Osteoblast (primary cell): ENCODE measurements around the gene LTA4H. TPM values are rescaled to one million over a fixed set of nuclear protein-coding genes. Genes with fewer than 3 reads are reported as not detected.
A peak's percentile ranks its signal among the peaks of the same experiment; 100 is the strongest.

Source experiments
- DNase-seq: peaks from one replicate; pipeline ENCODE4 v3.0.0; 2011; ENCODE audit warnings: low spot score, mixed read lengths; ENCODE audit not compliant: insufficient read length; ENCODE audit errors: missing footprints
- H2AFZ ChIP-seq: 2 replicates; pipeline ENCODE4 v1.6.0; 2011; ENCODE audit warnings: mild to moderate bottlenecking, low read length
- H3K27ac ChIP-seq: 2 replicates; pipeline ENCODE4 v1.5.1; 2011; ENCODE audit warnings: mild to moderate bottlenecking, low read depth, low read length, moderate library complexity
- H3K27me3 ChIP-seq: 2 replicates; pipeline ENCODE4 v1.6.0; 2012; ENCODE audit warnings: mild to moderate bottlenecking, control low read depth, inconsistent platforms, low read length, moderate library complexity; ENCODE audit not compliant: insufficient read depth
- H3K36me3 ChIP-seq: 2 replicates; pipeline ENCODE4 v1.5.1; 2011; ENCODE audit warnings: mild to moderate bottlenecking, low read length, control low read depth, moderate library complexity; ENCODE audit not compliant: insufficient read depth
- H3K4me1 ChIP-seq: 2 replicates; pipeline ENCODE4 v1.5.1; 2011; ENCODE audit warnings: mild to moderate bottlenecking, low read length, control low read depth, moderate library complexity; ENCODE audit not compliant: insufficient read depth
- H3K4me2 ChIP-seq: 2 replicates; pipeline ENCODE4 v1.6.0; 2011; ENCODE audit warnings: mild to moderate bottlenecking, low read length; ENCODE audit not compliant: insufficient read depth
- H3K4me3 ChIP-seq: fragments of 200-600 bp; sonication (generic); 3 replicates; pipeline ENCODE4 v1.5.1; 2012; ENCODE audit warnings: mild to moderate bottlenecking, low read length, inconsistent platforms; ENCODE audit not compliant: insufficient read depth
- H3K79me2 ChIP-seq: 2 replicates; pipeline ENCODE4 v1.6.0; 2012; ENCODE audit warnings: mild to moderate bottlenecking, low read length, control low read depth, inconsistent platforms; ENCODE audit not compliant: insufficient read depth
- H3K9me3 ChIP-seq: 2 replicates; pipeline ENCODE4 v1.5.1; 2011; ENCODE audit warnings: low read depth, low read length, control low read depth
- H4K20me1 ChIP-seq: 2 replicates; pipeline ENCODE4 v1.6.0; 2012; ENCODE audit warnings: mild to moderate bottlenecking, low read length, control low read depth; ENCODE audit not compliant: insufficient read depth
- total RNA-seq: library from RNA; depleted of rRNA; stranded (reverse); fragments of >200 nt; gene quantifications from 2 replicates; pipeline ENCODE4 v1.2.3, GENCODE V29; 2012
- TF ChIP-seq, protein P1 (sequence below): IDR thresholded peaks from 2 replicates; pipeline ENCODE4 v1.5.1; 2011; ENCODE audit warnings: mild to moderate bottlenecking, low read depth, low read length, moderate library complexity; ENCODE audit errors: extremely low read depth

Gene LTA4H
- total RNA-seq, 1 donor: 73.8 TPM

DNA sequence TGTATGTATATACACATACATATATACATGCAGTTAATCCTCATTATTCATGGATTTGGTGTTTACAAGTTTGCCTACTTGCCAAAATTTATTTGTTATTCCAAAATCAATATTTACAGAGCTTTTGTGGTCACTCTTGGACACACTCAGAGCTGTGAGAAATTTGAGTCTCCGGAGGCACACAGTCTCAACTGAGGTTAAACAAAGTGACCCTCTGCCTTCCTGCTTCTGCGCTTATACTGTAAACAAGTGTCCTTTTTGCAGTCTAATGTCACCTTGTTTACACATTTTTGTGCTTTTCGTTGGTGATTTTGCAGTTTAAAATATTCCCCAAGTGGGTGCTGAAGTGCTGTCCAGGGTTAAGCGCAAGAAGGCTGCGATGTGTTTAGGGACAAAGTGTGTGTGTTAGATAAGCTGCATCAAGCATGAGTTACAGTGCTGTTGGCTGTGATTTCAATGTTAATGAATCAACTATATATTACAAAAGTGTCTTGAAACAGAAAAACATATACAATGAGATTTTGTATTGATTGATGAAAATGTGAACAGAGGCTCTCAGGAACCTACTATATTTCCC is 13.1 kb upstream of the LTA4H start:
- Histone ChIP-seq H2AFZ (peak overlapping the region; percentile 62), H3K4me3 (no peak overlapping the region), H4K20me1 (no peaks in the 10 kb centered on the region), H3K79me2 (no peaks in the 10 kb centered on the region), H3K27ac (no peak overlapping the region), H3K9me3 (no peaks in the 10 kb centered on the region), H3K4me2 (peak overlapping the region; percentile 76), H3K36me3 (no peaks in the 10 kb centered on the region), H3K4me1 (peaks cover 31% of the 10 kb centered on the region), H3K27me3 (no peaks in the 10 kb centered on the region)
- TF ChIP-seq, protein P1, sequence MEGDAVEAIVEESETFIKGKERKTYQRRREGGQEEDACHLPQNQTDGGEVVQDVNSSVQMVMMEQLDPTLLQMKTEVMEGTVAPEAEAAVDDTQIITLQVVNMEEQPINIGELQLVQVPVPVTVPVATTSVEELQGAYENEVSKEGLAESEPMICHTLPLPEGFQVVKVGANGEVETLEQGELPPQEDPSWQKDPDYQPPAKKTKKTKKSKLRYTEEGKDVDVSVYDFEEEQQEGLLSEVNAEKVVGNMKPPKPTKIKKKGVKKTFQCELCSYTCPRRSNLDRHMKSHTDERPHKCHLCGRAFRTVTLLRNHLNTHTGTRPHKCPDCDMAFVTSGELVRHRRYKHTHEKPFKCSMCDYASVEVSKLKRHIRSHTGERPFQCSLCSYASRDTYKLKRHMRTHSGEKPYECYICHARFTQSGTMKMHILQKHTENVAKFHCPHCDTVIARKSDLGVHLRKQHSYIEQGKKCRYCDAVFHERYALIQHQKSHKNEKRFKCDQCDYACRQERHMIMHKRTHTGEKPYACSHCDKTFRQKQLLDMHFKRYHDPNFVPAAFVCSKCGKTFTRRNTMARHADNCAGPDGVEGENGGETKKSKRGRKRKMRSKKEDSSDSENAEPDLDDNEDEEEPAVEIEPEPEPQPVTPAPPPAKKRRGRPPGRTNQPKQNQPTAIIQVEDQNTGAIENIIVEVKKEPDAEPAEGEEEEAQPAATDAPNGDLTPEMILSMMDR: no peak
- DNase-seq: no peak

DNA sequence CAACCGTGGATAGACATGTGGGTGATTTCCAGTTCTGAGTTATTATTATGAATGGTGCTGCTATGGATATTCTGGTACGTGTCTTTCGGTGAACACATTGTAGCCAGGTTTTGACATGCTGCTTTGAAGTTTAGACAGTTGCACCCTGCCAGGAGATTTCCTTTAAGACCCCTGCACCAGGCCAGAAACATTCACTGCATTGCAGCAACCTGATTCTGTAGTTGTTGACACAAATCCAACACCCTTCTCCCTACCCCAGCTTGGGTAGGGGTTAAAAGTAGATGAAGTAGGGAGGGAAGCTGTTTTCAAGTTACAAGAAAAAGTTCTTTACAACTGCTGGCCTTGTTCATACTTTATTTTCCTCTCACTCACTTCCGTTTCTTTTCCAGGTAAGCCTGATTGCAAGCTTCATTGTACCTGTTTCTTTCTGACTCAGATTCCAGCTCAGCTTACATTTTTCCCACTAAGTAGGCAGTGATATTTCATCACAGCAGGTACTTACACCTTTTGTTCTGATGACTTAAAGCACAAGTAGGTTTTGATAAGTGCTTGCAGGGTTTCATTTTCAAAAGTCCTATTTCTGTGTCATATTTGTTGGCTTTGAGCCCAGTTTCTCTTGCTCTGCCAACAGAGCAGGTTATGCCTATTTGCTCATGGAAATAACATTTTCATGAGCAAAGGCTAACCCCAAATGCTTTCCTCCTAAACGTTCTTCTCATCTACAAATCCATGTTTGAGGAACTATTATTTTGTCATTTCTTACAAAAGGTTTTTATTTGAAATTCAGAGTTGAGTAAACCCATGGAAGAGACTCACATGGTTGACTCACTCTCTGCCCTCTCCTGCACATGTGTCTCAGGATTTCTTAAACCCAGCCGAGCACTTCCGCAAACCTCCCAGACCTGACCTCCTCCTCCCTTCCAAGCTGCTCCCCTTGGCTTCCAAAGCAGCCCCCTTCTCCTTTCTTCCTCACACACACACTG is 12.1 kb upstream of the LTA4H start:
- H3K4me3 ChIP-seq: peak overlapping the region; percentile 16
- peak; percentile 83 for DNase-seq
- no peaks in the 10 kb centered on the region for H3K27me3 ChIP-seq
- peaks cover 31% of the 10 kb centered on the region for H3K4me1 ChIP-seq
- peak overlapping the region; percentile 26 for H3K27ac ChIP-seq
- no peaks in the 10 kb centered on the region for H3K36me3 ChIP-seq
- H3K79me2 ChIP-seq: no peaks in the 10 kb centered on the region
- H4K20me1 ChIP-seq: no peaks in the 10 kb centered on the region
- TF ChIP-seq, protein P1: no peak
- H2AFZ ChIP-seq: peak overlapping the region; percentile 62
- no peaks in the 10 kb centered on the region for H3K9me3 ChIP-seq
- peak overlapping the region; percentile 76 for H3K4me2 ChIP-seq

DNA sequence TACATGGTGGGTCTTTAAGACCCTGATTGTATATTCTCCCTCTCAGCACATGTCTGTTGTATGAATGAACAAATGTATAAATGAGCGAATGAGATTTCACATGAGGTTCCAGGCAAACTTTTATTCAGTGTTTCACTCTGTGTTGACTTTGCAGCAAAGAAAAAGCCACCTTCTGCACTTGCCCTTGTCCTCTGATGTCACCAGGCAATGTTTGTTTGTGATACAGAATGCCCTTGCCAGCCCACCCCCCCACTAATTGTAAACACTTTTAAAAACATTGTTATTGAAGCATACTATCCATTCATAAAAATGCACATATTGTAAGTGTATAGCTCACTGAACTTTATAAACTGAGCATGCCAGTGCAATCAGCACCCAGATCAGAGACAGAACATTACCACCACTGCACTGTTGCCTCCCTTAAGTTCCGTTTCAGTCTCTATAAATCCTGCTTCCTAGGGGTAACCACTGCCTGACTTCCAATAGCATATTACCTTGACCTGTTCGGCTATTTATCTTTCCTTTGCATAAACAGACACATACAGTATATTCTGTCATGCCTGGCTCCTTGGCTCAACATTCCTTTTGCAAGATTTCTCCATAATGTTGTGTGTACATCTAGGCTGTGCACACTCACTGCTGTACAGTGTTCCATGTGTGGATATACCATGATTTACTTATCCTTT is 11.3 kb upstream of the LTA4H start:
- peaks cover 31% of the 10 kb centered on the region for H3K4me1 ChIP-seq
- H3K9me3 ChIP-seq: no peaks in the 10 kb centered on the region
- no peak overlapping the region for H2AFZ ChIP-seq
- H3K27ac ChIP-seq: no peak overlapping the region
- no peaks in the 10 kb centered on the region for H3K27me3 ChIP-seq
- no peak overlapping the region for H3K4me2 ChIP-seq
- H3K4me3 ChIP-seq: no peak overlapping the region
- H4K20me1 ChIP-seq: no peaks in the 10 kb centered on the region
- no peaks in the 10 kb centered on the region for H3K36me3 ChIP-seq
- DNase-seq: peak; percentile 43
- TF ChIP-seq, protein P1: no peak
- no peaks in the 10 kb centered on the region for H3K79me2 ChIP-seq

DNA sequence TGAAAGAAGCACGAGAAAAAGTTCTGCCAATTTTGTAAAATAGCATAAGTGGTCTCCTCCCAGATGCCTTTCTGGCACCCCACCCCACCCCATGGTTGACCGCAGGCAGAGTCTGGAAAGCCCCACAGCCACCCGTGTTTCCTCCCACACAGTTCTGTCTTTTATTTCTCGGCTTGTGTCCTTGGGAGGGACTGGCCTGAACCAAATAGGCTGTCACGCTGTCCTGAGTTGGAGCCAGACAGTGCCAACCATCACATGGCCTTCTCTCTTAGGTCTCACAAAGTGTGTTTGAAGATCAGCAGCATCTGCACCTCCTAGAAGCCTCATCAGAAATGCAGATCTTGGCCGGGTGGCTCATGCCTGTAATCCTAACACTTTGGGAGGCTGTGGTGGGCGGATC is 10.2 kb upstream of the LTA4H start:
- Histone ChIP-seq H3K27me3 (no peaks in the 10 kb centered on the region), H3K36me3 (no peaks in the 10 kb centered on the region), H3K79me2 (no peaks in the 10 kb centered on the region), H3K4me1 (peaks cover 31% of the 10 kb centered on the region), H4K20me1 (no peaks in the 10 kb centered on the region), H3K9me3 (no peaks in the 10 kb centered on the region), H2AFZ (peak overlapping the region; percentile 55), H3K27ac (no peak overlapping the region), H3K4me3 (no peak overlapping the region), H3K4me2 (no peak overlapping the region)
- TF ChIP-seq, protein P1: no peak
- peak; percentile 5 for DNase-seq
